Measurements from ENCODE around the gene PLSCR2. TPM values are rescaled to one million over a fixed set of nuclear protein-coding genes. Genes with fewer than 3 reads are reported as not detected.

PLSCR2 gene
- total and polyA plus RNA-seq, 2 of the 8 experiments (the other 6 are each of a cell fraction or from before 2014, with no cell fraction given) = not detected

GRCh38 chr3:146472611-146473010 is 3.2 kb upstream of the PLSCR2 start:
- FAIRE-seq (no peak), DNase-seq (ENCODE audit: low read depth in 1 of 2, low spot score in 2 of 2) (no peak)
- Histone ChIP-seq H4K8ac (ENCODE audit: extremely low read depth, insufficient read depth, low read length) (no peak overlapping the region), H3K36me3 (ENCODE audit: control insufficient read depth in 2 of 4, insufficient read depth in 4 of 4, low read length in 3 of 4) (no peaks in the 10 kb centered on the region), H4K5ac (ENCODE audit: insufficient read length, low read depth, low read length) (no peak overlapping the region), H3K4me2 (ENCODE audit: insufficient read depth in 1 of 2, low read depth in 2 of 2, low read length in 2 of 2) (no peak overlapping the region), H3K9ac (replicated peaks in 1 of 4; ENCODE audit: extremely low read depth in 1 of 4, low read depth in 3 of 4, low read length in 3 of 4) (no peak overlapping the region), H3K4me1 (replicated peaks in 1 of 4; ENCODE audit: control insufficient read depth in 3 of 4, insufficient read depth in 4 of 4, low read length in 3 of 4) (peaks cover 0 to 6% (median 0%) of the 10 kb centered on the region in 4 experiments; a peak in 1 of 7 replicates), H3K4ac (replicated peaks; ENCODE audit: insufficient read length, low read depth, low read length) (no peak overlapping the region), H3K14ac (ENCODE audit: insufficient read length) (no peak overlapping the region), H3K23me2 (ENCODE audit: low read depth, low read length) (no peaks in the 10 kb centered on the region), H3K79me2 (ENCODE audit: control insufficient read depth in 1 of 2, insufficient read depth in 2 of 2, low read length in 2 of 2) (no peaks in the 10 kb centered on the region), H3K4me3 (ENCODE audit: extremely low read depth in 1 of 4, insufficient read depth in 2 of 4, low read depth in 3 of 4, low read length in 4 of 4) (no peak overlapping the region), H2AFZ (ENCODE audit: low read length) (no peak overlapping the region), H3K27ac (ENCODE audit: low read depth, low read length) (no peak overlapping the region), H3K79me1 (ENCODE audit: low read depth, low read length) (no peaks in the 10 kb centered on the region), H2BK15ac (ENCODE audit: low read length) (no peak overlapping the region), H2BK20ac (ENCODE audit: low read length) (no peak overlapping the region), H4K91ac (replicated peaks; ENCODE audit: insufficient read length, low read length) (no peak overlapping the region), H2BK5ac (ENCODE audit: low read depth, low read length) (no peak overlapping the region), H2AK5ac (ENCODE audit: low read depth, low read length) (no peak overlapping the region), H3K56ac (replicated peaks; ENCODE audit: insufficient read length, low read depth, low read length) (no peak overlapping the region), H3K23ac (ENCODE audit: insufficient read length) (no peak overlapping the region), H2BK120ac (replicated peaks; ENCODE audit: low read depth, low read length) (no peak overlapping the region), H3K18ac (ENCODE audit: extremely low read depth, low read length) (no peak overlapping the region), H4K20me1 (replicated peaks in 1 of 2; ENCODE audit: control insufficient read depth in 1 of 2, insufficient read depth in 2 of 2, low read length in 2 of 2) (no peaks in the 10 kb centered on the region), H3K9me3 (ENCODE audit: insufficient read depth in 2 of 2, low read depth in 1 of 2, low read length in 1 of 2) (no peaks in the 10 kb centered on the region), H3K27me3 (replicated peaks in 1 of 4; ENCODE audit: control insufficient read depth in 3 of 4, extremely low read depth in 1 of 4, insufficient read depth in 3 of 4, low read length in 3 of 4) (no peaks in the 10 kb centered on the region), H2BK12ac (ENCODE audit: low read depth, low read length) (no peak overlapping the region)
- 89% methylated on average over 1 of the region's 1 CpG; no CpG with 5 or more reads in 1 of the 2 experiments for WGBS, 2 experiments (ENCODE audit: extremely low coverage in 1 of 2, insufficient coverage in 1 of 2, insufficient read length in 1 of 2, insufficient replicate concordance in 2 of 2, low coverage in 1 of 2, low lambda C conversion rate in 2 of 2, missing lambda C conversion rate in 1 of 2)
- CTCF ChIA-PET (ENCODE audit: partially characterized antibody) = interaction anchor here (1.1 kb wide), 1 partner anchor 165 kb away, joined by 3 read pairs; no protein-coding TSS in a partner anchor
- POLR2A ChIA-PET (ENCODE audit: partially characterized antibody) = no interaction called here
- TF ChIP-seq CHD2 (IDR thresholded peaks at IDR 0.05; ENCODE audit: low read length) (no peak), TAF7 (optimal IDR thresholded peaks at IDR 0.05; ENCODE audit: borderline replicate concordance, low read depth, low read length) (no peak), KDM1A (IDR thresholded peaks at IDR 0.05; ENCODE audit: borderline replicate concordance, low read length) (no peak), MAFK (IDR thresholded peaks at IDR 0.05; ENCODE audit: low read depth, low read length) (no peak), TBP (IDR thresholded peaks at IDR 0.05; ENCODE audit: low read depth, low read length) (no peak), RBBP5 (IDR thresholded peaks at IDR 0.05; ENCODE audit: borderline replicate concordance, low read depth, low read length) (no peak), TAF1 (IDR thresholded peaks at IDR 0.05; ENCODE audit: low read depth, low read length) (no peak), BCL11A (IDR thresholded peaks at IDR 0.05; ENCODE audit: low read depth in 2 of 2, low read length in 2 of 2) (no peak)
